H9 (cell line): ENCODE results near the gene MYH9. TPM values are rescaled to one million over a fixed set of nuclear protein-coding genes. Genes with fewer than 3 reads are reported as not detected.

Experiments
- DNase-seq: peaks from one replicate; pipeline ENCODE4 v3.0.0-alpha.2; 2017
- H2AFZ ChIP-seq: one replicate; pipeline ENCODE4 v1.6.1; 2013; ENCODE audit warnings: mild to moderate bottlenecking, low read length, control low read depth, moderate library complexity
- H2AK5ac ChIP-seq: 2 replicates; pipeline ENCODE4 v1.6.1; 2013; ENCODE audit warnings: low read length, control low read depth, mixed read lengths; ENCODE audit not compliant: insufficient read length
- H2BK120ac ChIP-seq: one replicate; pipeline ENCODE4 v1.6.1; 2013; ENCODE audit warnings: low read depth, mild to moderate bottlenecking, low read length, control low read depth, inconsistent platforms; ENCODE audit not compliant: poor library complexity, severe bottlenecking
- H2BK12ac ChIP-seq: 2 replicates; pipeline ENCODE4 v1.6.1; 2013; ENCODE audit warnings: low read length, control low read depth, mixed read lengths, low read depth; ENCODE audit not compliant: insufficient read length
- H2BK15ac ChIP-seq: 2 replicates; pipeline ENCODE4 v1.6.1; 2013; ENCODE audit warnings: low read depth, low read length, control low read depth
- H2BK20ac ChIP-seq: one replicate; pipeline ENCODE4 v1.6.1; 2013; ENCODE audit warnings: low read depth, mild to moderate bottlenecking, low read length, control low read depth, inconsistent platforms; ENCODE audit not compliant: poor library complexity, severe bottlenecking
- H2BK5ac ChIP-seq: 2 replicates; pipeline ENCODE4 v1.6.1; 2013; ENCODE audit warnings: low read length, control low read depth, mixed read lengths; ENCODE audit not compliant: insufficient read length
- H3K14ac ChIP-seq: 2 replicates; pipeline ENCODE4 v1.6.1; 2013; ENCODE audit warnings: low read length, control low read depth; ENCODE audit not compliant: insufficient read depth
- H3K18ac ChIP-seq: 2 replicates; pipeline ENCODE4 v1.6.1; 2013; ENCODE audit warnings: low read depth, mild to moderate bottlenecking, mixed read lengths, low read length, control low read depth; ENCODE audit not compliant: insufficient read length
- H3K23ac ChIP-seq: 2 replicates; pipeline ENCODE4 v1.6.1; 2013; ENCODE audit warnings: low read length, control low read depth, mixed read lengths, low read depth; ENCODE audit not compliant: insufficient read length
- H3K23me2 ChIP-seq: 2 replicates; pipeline ENCODE4 v1.6.1; 2013; ENCODE audit warnings: low read depth, mild to moderate bottlenecking, mixed read lengths, low read length, control low read depth; ENCODE audit not compliant: insufficient read length, poor library complexity, severe bottlenecking
- H3K27ac ChIP-seq: 2 replicates; pipeline ENCODE4 v1.5.1; 2013; ENCODE audit warnings: low read length, control low read depth, mixed read lengths, low read depth; ENCODE audit not compliant: insufficient read length
- H3K27me3 ChIP-seq: 2 replicates; pipeline ENCODE4 v1.6.1; 2013; ENCODE audit warnings: low read length, control low read depth, inconsistent platforms; ENCODE audit not compliant: insufficient read depth
- H3K4ac ChIP-seq: 2 replicates; pipeline ENCODE4 v1.6.1; 2013; ENCODE audit warnings: low read depth, mild to moderate bottlenecking, control low read depth, inconsistent platforms, low read length, moderate library complexity
- H3K4me1 ChIP-seq: 2 replicates; pipeline ENCODE4 v1.6.1; 2013; ENCODE audit warnings: low read length, control low read depth, inconsistent platforms; ENCODE audit not compliant: insufficient read depth
- H3K4me2 ChIP-seq: 2 replicates; pipeline ENCODE4 v1.6.1; 2013; ENCODE audit warnings: low read length, control low read depth, mixed read lengths; ENCODE audit not compliant: insufficient read length, insufficient read depth
- H3K56ac ChIP-seq: 2 replicates; pipeline ENCODE4 v1.6.1; 2013; ENCODE audit warnings: low read depth, mild to moderate bottlenecking, mixed read lengths, low read length, control low read depth; ENCODE audit not compliant: insufficient read length
- H3K79me1 ChIP-seq: 2 replicates; pipeline ENCODE4 v1.6.1; 2013; ENCODE audit warnings: low read depth, mild to moderate bottlenecking, moderate library complexity, low read length, control low read depth, inconsistent platforms; ENCODE audit not compliant: insufficient read depth, poor library complexity, severe bottlenecking
- H3K79me2 ChIP-seq: 2 replicates; pipeline ENCODE4 v1.6.1; 2013; ENCODE audit warnings: low read length, control low read depth, inconsistent platforms; ENCODE audit not compliant: insufficient read depth
- H3K9ac ChIP-seq: 2 replicates; pipeline ENCODE4 v1.6.1; 2013; ENCODE audit warnings: low read length, control low read depth, mixed read lengths; ENCODE audit not compliant: insufficient read length; ENCODE audit errors: extremely low read depth
- H3K9me3 ChIP-seq: one replicate; pipeline ENCODE4 v1.6.1; 2013; ENCODE audit warnings: low read depth, low read length, inconsistent platforms; ENCODE audit not compliant: control insufficient read depth
- H3T11ph ChIP-seq: one replicate; pipeline ENCODE4 v1.6.1; 2013; ENCODE audit warnings: mild to moderate bottlenecking, low read length, control low read depth, inconsistent platforms
- H4K20me1 ChIP-seq: one replicate; pipeline ENCODE4 v1.6.1; 2013; ENCODE audit not compliant: control insufficient read depth, insufficient read length, insufficient read depth
- H4K5ac ChIP-seq: 2 replicates; pipeline ENCODE4 v1.6.1; 2013; ENCODE audit warnings: low read depth, mild to moderate bottlenecking, mixed read lengths, low read length, control low read depth; ENCODE audit not compliant: insufficient read length
- H4K8ac ChIP-seq: replicated peaks from 2 replicates; pipeline ENCODE4 v1.6.1; 2013; ENCODE audit warnings: low read length, control low read depth, mixed read lengths, low read depth; ENCODE audit not compliant: insufficient read length
- H4K91ac ChIP-seq: 2 replicates; pipeline ENCODE4 v1.6.1; 2013; ENCODE audit warnings: low read depth, mild to moderate bottlenecking, moderate library complexity, mixed read lengths, low read length, control low read depth; ENCODE audit not compliant: insufficient read length
- H3K27ac Mint-ChIP-seq, 3 experiments: 2 replicates in 2 of 3; 3 replicates in 1 of 3; pipeline ENCODE4 v1.8.0; 2020 to 2021; ENCODE audit warnings: mixed read lengths in 3 of 3, mild to moderate bottlenecking in 1 of 3, moderate library complexity in 1 of 3
- H3K27me3 Mint-ChIP-seq: 2 replicates; pipeline ENCODE4 v1.8.0; 2021; ENCODE audit warnings: low read depth, mild to moderate bottlenecking, moderate library complexity, mixed read lengths
- H3K36me3 Mint-ChIP-seq, 3 experiments: 2 replicates in 2 of 3; 3 replicates in 1 of 3; pipeline ENCODE4 v1.8.0; 2020 to 2021; ENCODE audit warnings: low read depth in 3 of 3, mixed read lengths in 3 of 3; ENCODE audit not compliant: insufficient read depth in 1 of 3
- H3K4me1 Mint-ChIP-seq, 2 experiments: 2 replicates each; pipeline ENCODE4 v1.8.0; 2020; ENCODE audit warnings: mixed read lengths in 2 of 2
- H3K4me3 Mint-ChIP-seq, 2 experiments: 2 replicates in 1 of 2; 3 replicates in 1 of 2; pipeline ENCODE4 v1.8.0; 2020 to 2021; ENCODE audit warnings: mild to moderate bottlenecking in 2 of 2, mixed read lengths in 2 of 2, moderate library complexity in 1 of 2
- H3K9me3 Mint-ChIP-seq, 2 experiments: 2 replicates in 1 of 2; 3 replicates in 1 of 2; pipeline ENCODE4 v1.8.0; 2020; ENCODE audit warnings: mild to moderate bottlenecking in 2 of 2, mixed read lengths in 2 of 2, moderate library complexity in 1 of 2
- CTCF ChIP-seq: fragments of 200-600 bp; sonication (generic); conservative IDR thresholded peaks from 3 replicates; pipeline ENCODE4 v1.8.0; 2021; ENCODE audit warnings: antibody characterized with exemption, mild to moderate bottlenecking
- WGBS: extraction: QIAGEN DNeasy Blood & Tissue Kit; methylation state at CpG from one replicate; pipeline ENCODE4 v1.1.7; 2013; ENCODE audit warnings: missing lambda C conversion rate, low lambda C conversion rate, mixed read lengths; ENCODE audit not compliant: insufficient read length; ENCODE audit errors: extremely low coverage; 5-methylcytosine and 5-hydroxymethylcytosine counted together
- total RNA-seq: library from RNA; stranded (reverse); gene quantifications from 2 replicates; pipeline ENCODE4 v1.2.1, GENCODE V29; 2021

The MYH9 gene
- total RNA-seq, 1 experiment from 2014 or later: 266 TPM

DNA sequence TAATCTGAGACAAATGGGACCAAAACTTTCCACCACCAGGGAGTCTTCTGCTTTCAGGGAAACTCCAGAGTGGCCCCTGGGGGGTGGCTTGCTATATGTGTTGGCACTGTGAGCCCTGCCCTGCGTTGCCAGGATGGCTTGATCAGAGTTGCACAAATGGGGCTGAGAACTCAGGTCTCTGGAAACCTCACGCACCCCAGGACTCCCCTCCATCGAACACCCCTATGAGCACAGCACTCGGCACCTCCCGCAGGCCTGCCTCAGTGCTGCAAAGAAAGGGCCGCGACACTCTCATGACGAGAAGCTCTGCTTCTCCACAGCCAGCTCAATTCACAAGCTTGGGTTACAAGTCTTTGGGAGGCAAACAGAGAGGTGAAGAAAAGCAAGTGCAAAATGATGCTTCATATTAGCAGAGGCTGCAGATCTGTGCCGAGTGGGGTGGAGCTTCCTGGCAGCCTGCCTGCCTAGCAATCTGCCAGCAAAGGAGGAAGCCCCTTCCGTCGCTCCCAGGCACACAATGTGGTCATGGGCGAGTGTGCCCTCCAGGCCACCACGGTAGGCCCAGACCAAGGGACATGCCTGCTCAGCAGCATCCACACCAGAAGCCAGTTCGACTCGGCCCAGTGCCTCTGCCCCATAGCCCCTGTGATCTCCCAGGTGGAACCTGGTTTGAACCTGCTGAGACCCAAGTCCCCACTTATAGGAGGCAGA lies 55.7 kb downstream of the MYH9 start:
- no peak overlapping the region for H3K23ac ChIP-seq
- H2BK5ac ChIP-seq: peak overlapping the region; percentile 56
- peaks cover 12% of the 10 kb centered on the region; the same call in 1 of the 2 replicates for H3K4me1 ChIP-seq
- H3K4me1 Mint-ChIP-seq: peaks cover 87 to 90% of the 10 kb centered on the region in 2 experiments
- WGBS: no CpG with 5 or more reads among the region's 15 CpGs
- no peak overlapping the region for H2AFZ ChIP-seq
- H3K79me2 ChIP-seq: peaks cover 6% of the 10 kb centered on the region; the same call in 1 of the 2 replicates
- H3K27me3 ChIP-seq: no peaks in the 10 kb centered on the region
- H3K27ac Mint-ChIP-seq: peak overlapping the region; percentile 97 to 100 (median 99)
- no peak overlapping the region for H2BK20ac ChIP-seq
- peak overlapping the region; percentile 78 for H2BK12ac ChIP-seq
- no peak overlapping the region for H2BK120ac ChIP-seq
- H3K14ac ChIP-seq: peak overlapping the region; percentile 88
- TF ChIP-seq CTCF: no peak
- peak overlapping the region; percentile 5 for H3K9ac ChIP-seq
- peak overlapping the region in 1 of 2 experiments; percentile 63; a peak in 3 of 5 replicates for H3K4me3 Mint-ChIP-seq
- peaks cover 2% of the 10 kb centered on the region for H3K79me1 ChIP-seq
- peak overlapping the region; percentile 96 for H3K18ac ChIP-seq
- H4K8ac ChIP-seq: no peak overlapping the region
- peaks cover 5% of the 10 kb centered on the region for H4K20me1 ChIP-seq
- H3K9me3 ChIP-seq: no peaks in the 10 kb centered on the region
- peaks cover 51 to 87% (median 69%) of the 10 kb centered on the region in 3 experiments for H3K36me3 Mint-ChIP-seq
- H4K91ac ChIP-seq: peak overlapping the region; percentile 84
- H3K4me2 ChIP-seq: no peak overlapping the region
- H2AK5ac ChIP-seq: peak overlapping the region; percentile 31
- peak overlapping the region; percentile 46 for H3K4ac ChIP-seq
- no peak for DNase-seq
- H3K23me2 ChIP-seq: peaks cover 3% of the 10 kb centered on the region
- no peaks in the 10 kb centered on the region for H3K27me3 Mint-ChIP-seq
- H3T11ph ChIP-seq: no peak overlapping the region
- peak overlapping the region; percentile 18 for H4K5ac ChIP-seq
- peak overlapping the region; percentile 57 for H3K27ac ChIP-seq
- H3K56ac ChIP-seq: no peak overlapping the region
- no peak overlapping the region for H2BK15ac ChIP-seq
- H3K9me3 Mint-ChIP-seq: no peaks in the 10 kb centered on the region
